OCI-LY1 (cell line): ENCODE data around the gene CHST8.

Experiments used
- H2AFZ ChIP-seq: fragments of 200-600 bp; sonication (generic), shearing (Covaris generic); 2 replicates; pipeline ENCODE4 v1.6.0; 2014; ENCODE audit warnings: antibody characterized with exemption, mild to moderate bottlenecking, low read length
- H3F3A ChIP-seq: fragments of 200-600 bp; sonication (generic), shearing (Covaris generic); 2 replicates; pipeline ENCODE4 v1.6.0; 2014; ENCODE audit warnings: mild to moderate bottlenecking, antibody characterized with exemption, low read length, moderate library complexity; ENCODE audit not compliant: insufficient read depth
- H3K27ac ChIP-seq: fragments of 200-600 bp; sonication (generic); 2 replicates; pipeline ENCODE4 v1.5.1; 2014; ENCODE audit warnings: low read length, mixed run types, mild to moderate bottlenecking, low read depth; ENCODE audit not compliant: poor library complexity, severe bottlenecking
- H3K27me3 ChIP-seq: fragments of 200-600 bp; sonication (generic); 2 replicates; pipeline ENCODE4 v1.6.0; 2014; ENCODE audit warnings: antibody characterized with exemption, mild to moderate bottlenecking, low read length, moderate library complexity; ENCODE audit not compliant: insufficient read depth
- H3K36me3 ChIP-seq: fragments of 200-600 bp; sonication (generic); 2 replicates; pipeline ENCODE4 v1.6.1; 2014; ENCODE audit warnings: mild to moderate bottlenecking, antibody characterized with exemption, low read length, moderate library complexity, mixed read lengths; ENCODE audit not compliant: insufficient read depth
- H3K4me1 ChIP-seq: fragments of 200-600 bp; sonication (generic); 2 replicates; pipeline ENCODE4 v1.5.1; 2014; ENCODE audit warnings: mild to moderate bottlenecking, low read length, moderate library complexity; ENCODE audit not compliant: insufficient read depth, severe bottlenecking
- H3K4me2 ChIP-seq: fragments of 200-600 bp; sonication (generic), shearing (Covaris generic); 2 replicates; pipeline ENCODE4 v1.6.1; 2014; ENCODE audit warnings: low read length
- H3K4me3 ChIP-seq: fragments of 200-600 bp; sonication (generic); 2 replicates; pipeline ENCODE4 v1.5.1; 2014; ENCODE audit warnings: low read length, low read depth, mild to moderate bottlenecking, mixed read lengths; ENCODE audit not compliant: poor library complexity, severe bottlenecking
- H3K79me2 ChIP-seq: fragments of 200-600 bp; shearing (Covaris generic); 2 replicates; pipeline ENCODE4 v1.6.1; 2016; ENCODE audit warnings: mixed run types, low read length, mixed read lengths; ENCODE audit not compliant: insufficient read depth
- H3K9ac ChIP-seq: fragments of 200-600 bp; sonication (generic), shearing (Covaris generic); 2 replicates; pipeline ENCODE4 v1.6.1; 2014; ENCODE audit warnings: mild to moderate bottlenecking, low read length, mixed read lengths
- H3K9me2 ChIP-seq: fragments of 200-600 bp; sonication (generic), shearing (Covaris generic); 2 replicates; pipeline ENCODE4 v1.6.1; 2014; ENCODE audit warnings: low read depth, mild to moderate bottlenecking, low read length, mixed read lengths
- H3K9me3 ChIP-seq: fragments of 200-600 bp; shearing (Covaris generic); 2 replicates; pipeline ENCODE4 v1.6.1; 2014; ENCODE audit warnings: low read length, mixed read lengths
- H4K20me1 ChIP-seq: fragments of 200-600 bp; sonication (generic), shearing (Covaris generic); 2 replicates; pipeline ENCODE4 v1.6.0; 2016; ENCODE audit warnings: mild to moderate bottlenecking, low read length; ENCODE audit not compliant: insufficient read depth
- CTCF ChIP-seq: fragments of 200-600 bp; sonication (generic), shearing (Covaris generic); IDR thresholded peaks from 2 replicates; pipeline ENCODE4 v1.5.1; 2017; ENCODE audit warnings: mild to moderate bottlenecking, antibody characterized with exemption, low read length, moderate library complexity, mixed read lengths
- EZH2 ChIP-seq: fragments of 200-600 bp; sonication (generic), shearing (Covaris generic); IDR thresholded peaks from 2 replicates; pipeline ENCODE4 v1.8.0; 2017; ENCODE audit warnings: borderline replicate concordance, mixed run types, mild to moderate bottlenecking, antibody characterized with exemption, low read length, moderate library complexity, mixed read lengths

The CHST8 gene

GRCh38 chr19:33595783-33596182, 26.0 kb upstream of the CHST8 start:
- TF ChIP-seq CTCF (no peak), EZH2 (no peak)
- H3K4me2 ChIP-seq, result no peak overlapping the region
- no peaks in the 10 kb centered on the region for H3K4me1 ChIP-seq
- H3K9me3 ChIP-seq, result no peaks in the 10 kb centered on the region
- H3K27ac ChIP-seq, result no peak overlapping the region
- no peaks in the 10 kb centered on the region for H3K9me2 ChIP-seq
- H3K36me3 ChIP-seq, result no peaks in the 10 kb centered on the region
- no peaks in the 10 kb centered on the region for H3K79me2 ChIP-seq
- no peak overlapping the region for H3K9ac ChIP-seq
- H3K4me3 ChIP-seq, result no peak overlapping the region
- no peaks in the 10 kb centered on the region for H4K20me1 ChIP-seq
- no peaks in the 10 kb centered on the region for H3F3A ChIP-seq
- no peak overlapping the region for H2AFZ ChIP-seq
- H3K27me3 ChIP-seq, result no peaks in the 10 kb centered on the region; the same call in 1 of the 2 replicates

GRCh38 chr19:33601583-33601982, 20.2 kb upstream of the CHST8 start:
- no peak overlapping the region for H3K4me3 ChIP-seq
- H3K9me3 ChIP-seq, result no peaks in the 10 kb centered on the region
- H3K79me2 ChIP-seq, result no peaks in the 10 kb centered on the region
- H3K4me2 ChIP-seq, result no peak overlapping the region
- no peaks in the 10 kb centered on the region for H3K9me2 ChIP-seq
- no peaks in the 10 kb centered on the region for H3F3A ChIP-seq
- H3K27me3 ChIP-seq, result no peaks in the 10 kb centered on the region
- no peak overlapping the region for H3K9ac ChIP-seq
- no peak overlapping the region for H3K27ac ChIP-seq
- TF ChIP-seq EZH2 (no peak), CTCF (no peak)
- H4K20me1 ChIP-seq, result no peaks in the 10 kb centered on the region
- no peak overlapping the region for H2AFZ ChIP-seq
- H3K4me1 ChIP-seq, result no peaks in the 10 kb centered on the region
- H3K36me3 ChIP-seq, result no peaks in the 10 kb centered on the region

- no peaks in the 10 kb centered on the region for H3K36me3 ChIP-seq
- H3K27me3 ChIP-seq, result no peaks in the 10 kb centered on the region
- no peaks in the 10 kb centered on the region for H4K20me1 ChIP-seq
- H3F3A ChIP-seq, result no peaks in the 10 kb centered on the region
- H2AFZ ChIP-seq, result no peak overlapping the region
- no peaks in the 10 kb centered on the region for H3K4me1 ChIP-seq
- no peaks in the 10 kb centered on the region for H3K79me2 ChIP-seq
- no peak overlapping the region for H3K9ac ChIP-seq
- no peaks in the 10 kb centered on the region for H3K9me3 ChIP-seq
- H3K4me3 ChIP-seq, result no peak overlapping the region
- no peak for TF ChIP-seq CTCF
- TF ChIP-seq EZH2, result no peak
- no peaks in the 10 kb centered on the region for H3K9me2 ChIP-seq
- H3K4me2 ChIP-seq, result no peak overlapping the region
- H3K27ac ChIP-seq, result no peak overlapping the region
Measured at GRCh38 chr19:33602576-33603204, 19.1 kb upstream of the CHST8 start.
